T follicular helper cell (primary cell): ENCODE data around the gene C1R.

ENCODE experiments used
- DNase-seq: peaks from one replicate; pipeline ENCODE4 v3.0.0-alpha.2; 2020; ENCODE audit warnings: low read depth

C1R gene

GRCh38 chr12:7035463-7035862, 56.8 kb downstream of the C1R start:
- no peak for DNase-seq

GRCh38 chr12:7034464-7034863, 57.8 kb downstream of the C1R start:
- DNase-seq = no peak

GRCh38 chr12:7032990-7033389, 59.3 kb downstream of the C1R start:
- DNase-seq = no peak

GRCh38 chr12:7031306-7031705, 60.9 kb downstream of the C1R start:
- DNase-seq = no peak
